Spleen (tissue), 7 donors: ENCODE data around the gene CD8A.
"Not testable (repeated sequence)": the region's sequence is repeated elsewhere in the genome, so short reads cannot be mapped to it uniquely, and the experiment has no call there.

Experiments used
- CTCF ChIP-seq, 11 experiments: fragments of 200-600 bp in 7 of 11; fragments of 450-650 bp in 4 of 11; sonication (generic) in 4 of 11; IDR thresholded peaks in 8 of 11; conservative IDR thresholded peaks in 3 of 11; 1 replicate in 7 of 11; 2 replicates in 4 of 11; pipeline versions ENCODE4 v1.4.0 to v1.8.0; 2016 to 2021; ENCODE audit warnings: antibody characterized with exemption in 11 of 11, inconsistent platforms in 4 of 11, mild to moderate bottlenecking in 1 of 11
- POLR2A ChIP-seq, 3 donors: fragments of 450-650 bp; IDR thresholded peaks; one replicate each; pipeline ENCODE4 v1.5.1; 2017; ENCODE audit warnings: antibody characterized with exemption in 3 of 3, mild to moderate bottlenecking in 1 of 3
- donor health status: DM: no; HTN: no; CAD: no; lungs with moderate emphysema.
- donor health status: DM: no; HTN: no; CAD: no.
- donor health status: DM: no; HTN: no; CAD: no.

GRCh38 chr2:86839871-86840548 is 49.3 kb upstream of the CD8A start:
- TF ChIP-seq CTCF (IDR thresholded peaks at IDR 0.05 in 8 of 11, conservative IDR thresholded peaks at IDR 0.05 in 3 of 11); POLR2A (IDR thresholded peaks at IDR 0.05): not testable (repeated sequence)
